Upper lobe of left lung (tissue), 6 donors: ENCODE data around the gene GFOD2. TPM values are rescaled to one million over a fixed set of nuclear protein-coding genes. Genes with fewer than 3 reads are reported as not detected.
A peak's percentile ranks its signal among the peaks of the same experiment; 100 is the strongest.

Experiments
- ATAC-seq, 2 donors: fragments of 200-7000 bp; cut with Tn5 transposase; one replicate each; pipeline ENCODE4 v1.9.1; 2022; ENCODE audit warnings: mild to moderate bottlenecking in 2 of 2, moderate library complexity in 2 of 2; ENCODE audit not compliant: low FRiP score in 2 of 2
- DNase-seq, 2 donors: peaks; one replicate each; pipeline ENCODE4 v3.0.0-alpha.2; 2019 to 2020
- H3K27ac ChIP-seq, 4 donors: fragments of 200-600 bp; sonication (generic); one replicate each; pipeline ENCODE4 v1.5.1; 2016 to 2019
- H3K27me3 ChIP-seq, 4 donors: fragments of 200-600 bp; sonication (generic); one replicate each; pipeline ENCODE4 v1.5.1; 2017 to 2019
- H3K36me3 ChIP-seq, 4 donors: fragments of 200-600 bp; sonication (generic); one replicate each; pipeline ENCODE4 v1.5.1; 2016 to 2019
- H3K4me1 ChIP-seq, 4 donors: fragments of 200-600 bp; sonication (generic); one replicate each; pipeline ENCODE4 v1.5.1; 2018 to 2019
- H3K4me3 ChIP-seq, 4 donors: fragments of 200-600 bp; sonication (generic); one replicate each; pipeline ENCODE4 v1.5.1; 2017 to 2019; ENCODE audit warnings: mild to moderate bottlenecking in 2 of 4, moderate library complexity in 1 of 4
- H3K9me3 ChIP-seq, 4 donors: fragments of 200-600 bp; sonication (generic); one replicate each; pipeline ENCODE4 v1.5.1; 2018 to 2019
- EP300 ChIP-seq, 4 donors: sonication (generic); formaldehyde crosslinking; IDR thresholded peaks; one replicate each; pipeline ENCODE4 v1.5.1; 2017; ENCODE audit warnings: antibody characterized with exemption in 4 of 4, control low read depth in 2 of 4
- POLR2A ChIP-seq, 4 donors: fragments of 450-650 bp; IDR thresholded peaks; one replicate each; pipeline ENCODE4 v1.5.1; 2016 to 2017; ENCODE audit warnings: antibody characterized with exemption in 4 of 4, mild to moderate bottlenecking in 2 of 4
- POLR2AphosphoS5 ChIP-seq, 2 donors: sonication (generic); formaldehyde crosslinking; IDR thresholded peaks; one replicate each; pipeline ENCODE4 v1.5.1; 2017; ENCODE audit warnings: antibody characterized with exemption in 2 of 2
- WGBS, 2 donors: methylation state at CpG; one replicate each; pipeline ENCODE4 v1.1.5; 2017 to 2018; 5-methylcytosine and 5-hydroxymethylcytosine counted together
- total RNA-seq, 6 donors: library from RNA; depleted of rRNA in 4 of 6; stranded (reverse); fragments of >200 nt in 4 of 6; gene quantifications; one replicate each; pipeline versions ENCODE4 v1.1.0 to v1.2.1, GENCODE V29; 2016 to 2021
- TF ChIP-seq, protein P1 (sequence below), 6 experiments: fragments of 450-650 bp in 4 of 6; fragments of 200-600 bp in 2 of 6; sonication (generic) in 2 of 6; IDR thresholded peaks; one replicate each; pipeline ENCODE4 v1.5.1; 2016 to 2019; ENCODE audit warnings: antibody characterized with exemption in 6 of 6
- donor health status: DM: no; HTN: no; CAD: no; lungs with moderate emphysema.
- donor health status: DM: no; HTN: yes; CAD: no; lungs with severe emphysema.

Gene GFOD2
- total RNA-seq, 6 donors from 2014 or later: 14.3 to 21.0 (median 17.0) TPM

DNA sequence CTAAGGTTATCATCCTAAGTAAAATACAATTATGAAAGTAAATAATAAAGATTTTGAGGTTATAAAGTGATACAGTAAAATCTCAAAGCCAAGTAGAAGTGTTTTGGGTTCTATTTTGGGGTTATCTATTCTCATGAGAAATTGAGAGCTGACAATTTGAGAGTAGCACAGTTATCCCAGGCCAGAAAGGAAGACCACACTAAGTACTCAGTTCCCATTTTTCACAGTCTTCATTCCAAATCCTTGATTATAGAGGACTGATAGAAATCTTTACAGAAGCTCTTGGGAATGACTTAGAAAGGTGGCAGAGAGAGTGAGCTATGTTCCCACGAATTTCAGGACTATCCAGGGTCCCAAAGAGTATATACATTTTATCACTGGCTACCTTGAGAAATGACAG, 4.6 kb downstream of the GFOD2 start:
- no peak for TF ChIP-seq POLR2A (IDR thresholded peaks at IDR 0.05)
- TF ChIP-seq, protein P1, sequence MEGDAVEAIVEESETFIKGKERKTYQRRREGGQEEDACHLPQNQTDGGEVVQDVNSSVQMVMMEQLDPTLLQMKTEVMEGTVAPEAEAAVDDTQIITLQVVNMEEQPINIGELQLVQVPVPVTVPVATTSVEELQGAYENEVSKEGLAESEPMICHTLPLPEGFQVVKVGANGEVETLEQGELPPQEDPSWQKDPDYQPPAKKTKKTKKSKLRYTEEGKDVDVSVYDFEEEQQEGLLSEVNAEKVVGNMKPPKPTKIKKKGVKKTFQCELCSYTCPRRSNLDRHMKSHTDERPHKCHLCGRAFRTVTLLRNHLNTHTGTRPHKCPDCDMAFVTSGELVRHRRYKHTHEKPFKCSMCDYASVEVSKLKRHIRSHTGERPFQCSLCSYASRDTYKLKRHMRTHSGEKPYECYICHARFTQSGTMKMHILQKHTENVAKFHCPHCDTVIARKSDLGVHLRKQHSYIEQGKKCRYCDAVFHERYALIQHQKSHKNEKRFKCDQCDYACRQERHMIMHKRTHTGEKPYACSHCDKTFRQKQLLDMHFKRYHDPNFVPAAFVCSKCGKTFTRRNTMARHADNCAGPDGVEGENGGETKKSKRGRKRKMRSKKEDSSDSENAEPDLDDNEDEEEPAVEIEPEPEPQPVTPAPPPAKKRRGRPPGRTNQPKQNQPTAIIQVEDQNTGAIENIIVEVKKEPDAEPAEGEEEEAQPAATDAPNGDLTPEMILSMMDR (IDR thresholded peaks at IDR 0.05): no peak
- Histone ChIP-seq H3K4me1 (peaks cover 8 to 41% (median 26%) of the 10 kb centered on the region in 4 donors), H3K4me3 (no peak overlapping the region), H3K27me3 (no peaks in the 10 kb centered on the region), H3K36me3 (no peaks in the 10 kb centered on the region), H3K9me3 (no peaks in the 10 kb centered on the region), H3K27ac (peak overlapping the region in 1 of 4 donors; percentile 52)
- WGBS, 2 donors: 77 to 79% methylated on average over 1 of the region's 1 CpG
- ATAC-seq: no peak
- no peak for DNase-seq

DNA sequence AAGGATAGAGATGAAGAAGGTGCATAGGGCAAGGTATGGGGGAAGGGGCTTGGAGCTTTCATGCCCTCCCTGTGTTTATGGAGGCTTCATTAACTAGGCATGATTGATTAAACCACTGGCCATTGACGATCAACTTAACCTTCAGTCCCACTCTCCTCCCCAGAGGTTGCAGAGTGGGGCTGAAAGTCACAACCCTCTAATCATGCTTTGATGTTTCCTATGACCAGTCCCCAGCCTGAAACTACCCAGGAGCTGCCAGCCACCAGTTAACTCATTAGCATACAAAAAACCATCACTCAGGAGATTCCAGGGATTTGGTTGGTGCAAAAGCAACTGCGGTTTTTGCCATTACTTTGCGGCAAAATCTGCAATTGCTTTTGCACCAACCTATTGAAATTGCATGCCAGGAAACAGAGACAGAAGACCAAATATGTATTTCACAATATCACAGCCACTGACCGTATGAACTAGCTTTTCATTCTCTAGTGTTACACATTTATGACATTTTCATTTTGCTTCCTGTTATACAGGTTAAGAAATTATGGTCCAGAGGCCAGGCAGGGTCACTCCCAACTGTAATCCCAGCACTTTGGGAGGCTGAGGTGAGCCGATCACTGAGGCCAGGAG, 5.4 kb downstream of the GFOD2 start:
- H3K9me3 ChIP-seq: no peaks in the 10 kb centered on the region

DNA sequence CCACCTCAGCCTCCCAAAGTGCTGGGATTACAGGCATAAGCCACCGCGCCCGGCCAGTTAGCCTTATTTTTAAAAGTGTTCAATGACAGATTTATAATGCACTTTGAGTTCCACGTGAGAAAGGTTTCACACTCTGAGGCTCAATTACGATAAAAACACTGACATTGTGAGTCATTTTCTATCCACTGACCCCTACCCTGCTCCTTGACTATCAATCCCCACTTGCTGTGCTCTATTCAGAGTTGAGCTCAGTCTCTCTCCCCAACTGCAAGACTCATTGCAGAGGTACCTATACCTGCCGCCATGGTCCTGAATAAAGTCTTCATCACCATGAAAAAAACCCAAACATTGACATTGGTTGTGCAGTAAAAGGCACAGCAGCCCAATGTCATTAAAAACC, 8.5 kb downstream of the GFOD2 start:
- H3K27ac ChIP-seq: no peak overlapping the region
- ATAC-seq: no peak
- H3K4me1 ChIP-seq: peaks cover 4 to 20% (median 15%) of the 10 kb centered on the region in 4 donors
- DNase-seq: no peak
- no peaks in the 10 kb centered on the region for H3K9me3 ChIP-seq
- H3K36me3 ChIP-seq: no peaks in the 10 kb centered on the region
- H3K4me3 ChIP-seq: no peak overlapping the region
- TF ChIP-seq POLR2AphosphoS5 (IDR thresholded peaks at IDR 0.05) (no peak), POLR2A (IDR thresholded peaks at IDR 0.05) (no peak), EP300 (IDR thresholded peaks at IDR 0.05) (no peak)
- TF ChIP-seq, protein P1 (IDR thresholded peaks at IDR 0.05): no peak
- WGBS, 2 donors: 91 to 96% methylated on average over 6 of the region's 6 CpGs
- H3K27me3 ChIP-seq: no peaks in the 10 kb centered on the region

More for the DNA sequence above, 5.4 kb downstream of the GFOD2 start:
- WGBS, 2 donors: 65 to 71% methylated on average over 5 of the region's 5 CpGs
- Histone ChIP-seq H3K4me1 (peaks cover 9 to 43% (median 26%) of the 10 kb centered on the region in 4 donors), H3K36me3 (no peaks in the 10 kb centered on the region), H3K27ac (peak overlapping the region in 2 of 4 donors; percentile 29 to 52), H3K4me3 (no peak overlapping the region), H3K27me3 (no peaks in the 10 kb centered on the region)
- no peak for ATAC-seq
- DNase-seq: no peak
- no peak for TF ChIP-seq POLR2A (IDR thresholded peaks at IDR 0.05)
- no peak for TF ChIP-seq POLR2AphosphoS5 (IDR thresholded peaks at IDR 0.05)
- TF ChIP-seq, protein P1 (IDR thresholded peaks at IDR 0.05): no peak
- no peak for TF ChIP-seq EP300 (IDR thresholded peaks at IDR 0.05)

DNA sequence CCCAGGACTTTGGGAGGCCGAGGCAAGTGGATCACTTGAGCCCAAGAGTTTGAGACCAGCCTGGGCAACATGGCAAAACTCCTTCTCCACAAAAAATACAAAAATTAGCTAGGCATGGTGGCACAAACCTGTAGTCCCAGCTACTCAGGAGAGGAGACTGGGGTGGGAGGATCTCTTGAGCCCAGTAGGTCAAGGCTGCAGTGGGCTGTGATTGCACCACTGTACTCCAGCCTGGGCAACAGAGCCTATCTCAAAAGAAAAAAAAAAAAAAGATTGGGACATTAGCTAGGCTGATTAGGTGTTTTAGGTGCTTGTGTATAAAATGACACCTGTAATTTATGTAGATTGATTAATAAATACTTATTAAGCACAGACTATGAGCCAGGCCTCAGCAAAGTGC, 10.1 kb downstream of the GFOD2 start:
- DNase-seq (no peak), ATAC-seq (no peak)
- WGBS, 2 donors: 75 to 92% methylated on average over 1 of the region's 1 CpG
- TF ChIP-seq, protein P1 (IDR thresholded peaks at IDR 0.05): no peak
- TF ChIP-seq POLR2AphosphoS5 (IDR thresholded peaks at IDR 0.05): no peak
- TF ChIP-seq POLR2A (IDR thresholded peaks at IDR 0.05): no peak
- no peak for TF ChIP-seq EP300 (IDR thresholded peaks at IDR 0.05)
- H3K4me1 ChIP-seq: peaks cover 4 to 8% (median 6%) of the 10 kb centered on the region in 4 donors
- H3K4me3 ChIP-seq: no peak overlapping the region
- no peaks in the 10 kb centered on the region for H3K36me3 ChIP-seq
- no peaks in the 10 kb centered on the region for H3K9me3 ChIP-seq
- no peak overlapping the region for H3K27ac ChIP-seq
- H3K27me3 ChIP-seq: no peaks in the 10 kb centered on the region

DNA sequence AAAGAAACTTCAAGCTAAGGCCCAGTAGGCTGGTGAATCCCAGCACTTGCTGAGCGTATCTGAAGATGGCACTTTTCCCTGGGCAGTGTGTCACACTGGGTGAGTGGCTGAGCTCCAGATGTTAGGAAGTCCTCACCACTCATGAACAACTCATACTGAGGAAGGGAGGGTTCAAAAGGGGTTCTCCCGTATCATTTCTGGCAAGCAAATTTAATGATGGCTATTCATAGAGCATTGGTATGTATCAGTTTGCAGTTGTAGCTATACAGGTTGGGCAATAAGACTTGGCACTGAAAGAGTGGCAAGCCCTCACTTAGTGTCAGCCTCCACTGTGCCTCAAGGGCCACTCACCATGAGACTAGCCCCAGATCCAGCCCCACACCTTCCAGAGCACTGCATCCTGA, 10.7 kb downstream of the GFOD2 start:
- peaks cover 0 to 7% (median 2%) of the 10 kb centered on the region in 4 donors for H3K4me1 ChIP-seq
- no peak overlapping the region for H3K27ac ChIP-seq
- H3K9me3 ChIP-seq: no peaks in the 10 kb centered on the region
- H3K4me3 ChIP-seq: no peak overlapping the region
- H3K27me3 ChIP-seq: no peaks in the 10 kb centered on the region
- 72 to 80% methylated on average over 1 to 2 of the region's 2 CpGs for WGBS, 2 donors
- TF ChIP-seq EP300 (IDR thresholded peaks at IDR 0.05): no peak
- ATAC-seq (peak in 1 of 2 donors; percentile 34), DNase-seq (peak in 1 of 2 donors; percentile 30)
- no peaks in the 10 kb centered on the region for H3K36me3 ChIP-seq
